Activated CD4-positive, alpha-beta memory T cell treated with anti-CD3 and anti-CD28 coated beads for 36 hours (primary cell): ENCODE results near the gene TMCO6. TPM values are rescaled to one million over a fixed set of nuclear protein-coding genes. Genes with fewer than 3 reads are reported as not detected.
"Not testable (repeated sequence)": the region's sequence is repeated elsewhere in the genome, so short reads cannot be mapped to it uniquely, and the experiment has no call there.

Experiments
- CTCF ChIA-PET: fragments of 350-600 bp; sonication (Branson Sonifier 250); formaldehyde crosslinking; loops from one replicate; lab custom pipeline; 2021; ENCODE audit warnings: antibody characterized with exemption, inconsistent platforms; lab: Charles Lee
- POLR2A ChIA-PET: fragments of 350-600 bp; sonication (Branson Sonifier 250); formaldehyde crosslinking; loops from one replicate; lab custom pipeline; 2021; ENCODE audit warnings: antibody characterized with exemption; lab: Charles Lee
- DNase-seq: peaks from one replicate; pipeline ENCODE4 v3.0.0-alpha.2; 2020
- H3K27ac Mint-ChIP-seq: one replicate; pipeline ENCODE4 v1.8.0; 2021; ENCODE audit warnings: mixed read lengths
- H3K27me3 Mint-ChIP-seq: one replicate; pipeline ENCODE4 v1.8.0; 2021; ENCODE audit warnings: mixed read lengths
- H3K36me3 Mint-ChIP-seq: one replicate; pipeline ENCODE4 v1.8.0; 2021; ENCODE audit warnings: mixed read lengths
- H3K4me1 Mint-ChIP-seq: one replicate; pipeline ENCODE4 v1.8.0; 2021; ENCODE audit warnings: low read depth, mixed read lengths
- H3K4me3 Mint-ChIP-seq: one replicate; pipeline ENCODE4 v1.8.0; 2021; ENCODE audit warnings: mild to moderate bottlenecking, mixed read lengths
- H3K9me3 Mint-ChIP-seq: one replicate; pipeline ENCODE4 v1.8.0; 2021; ENCODE audit warnings: mixed read lengths
- intact Hi-C: fragments of 100-400 bp; cut with micrococcal nuclease; formaldehyde crosslinking; loops from one replicate; pipeline ENCODE4 v1.15.1; 2023
- total RNA-seq, 2 experiments: library from RNA; stranded (reverse); gene quantifications; one replicate each; pipeline ENCODE4 v1.2.3, GENCODE V29; 2021

The TMCO6 gene
- total RNA-seq, 2 experiments from 2014 or later, result 33.7 to 33.8 TPM

GRCh38 chr5:140605879-140606278, 33.4 kb upstream of the TMCO6 start:
- Mint-ChIP-seq H3K36me3 (no peaks in the 10 kb centered on the region), H3K27ac (no peak overlapping the region), H3K4me3 (no peak overlapping the region), H3K9me3 (no peaks in the 10 kb centered on the region), H3K27me3 (no peaks in the 10 kb centered on the region), H3K4me1 (no peaks in the 10 kb centered on the region)
- ChIA-PET POLR2A (no interaction called here), CTCF (no interaction called here)
- intact Hi-C loops, result no loop called here
- no peak for DNase-seq

DNA sequence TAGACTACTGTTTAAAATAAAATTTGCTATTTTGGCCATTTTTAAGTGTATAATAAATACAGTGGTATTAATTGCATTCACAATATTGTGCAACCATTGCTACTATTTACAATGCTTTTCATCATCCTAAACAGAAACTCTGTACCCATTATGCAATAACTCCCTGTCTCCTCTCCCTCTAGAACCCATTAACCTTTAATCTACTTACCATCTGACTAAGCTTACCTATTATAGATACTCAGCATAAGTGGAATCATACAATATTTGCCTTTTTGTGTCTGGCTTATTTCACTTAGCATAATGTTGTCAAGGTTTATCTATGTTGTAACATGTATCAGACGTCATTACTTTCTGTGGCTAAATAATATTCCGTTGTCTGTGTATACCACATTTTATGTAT, 32.2 kb upstream of the TMCO6 start:
- no peak overlapping the region for H3K27ac Mint-ChIP-seq
- H3K27me3 Mint-ChIP-seq, result no peaks in the 10 kb centered on the region
- no peak overlapping the region for H3K4me3 Mint-ChIP-seq
- no peak for DNase-seq
- peaks cover 4% of the 10 kb centered on the region for H3K4me1 Mint-ChIP-seq
- ChIA-PET POLR2A (no interaction called here), CTCF (interaction anchor here (1.0 to 1.7 kb wide), 3 partner anchors 28 to 244 kb away, joined by 3 to 4 read pairs (median 3); no protein-coding TSS in a partner anchor)
- H3K36me3 Mint-ChIP-seq, result no peaks in the 10 kb centered on the region
- intact Hi-C loops, result no loop called here
- no peaks in the 10 kb centered on the region for H3K9me3 Mint-ChIP-seq

- H3K36me3 Mint-ChIP-seq, result no peaks in the 10 kb centered on the region
- H3K4me1 Mint-ChIP-seq, result peaks cover 9% of the 10 kb centered on the region
- H3K27ac Mint-ChIP-seq, result no peak overlapping the region
- no peak overlapping the region for H3K4me3 Mint-ChIP-seq
- ChIA-PET CTCF (no interaction called here), POLR2A (no interaction called here)
- no peaks in the 10 kb centered on the region for H3K9me3 Mint-ChIP-seq
- H3K27me3 Mint-ChIP-seq, result peaks cover 6% of the 10 kb centered on the region
- no peak for DNase-seq
- intact Hi-C loops, result no loop called here
Measured at GRCh38 chr5:140608722-140609121, 30.5 kb upstream of the TMCO6 start.

DNA sequence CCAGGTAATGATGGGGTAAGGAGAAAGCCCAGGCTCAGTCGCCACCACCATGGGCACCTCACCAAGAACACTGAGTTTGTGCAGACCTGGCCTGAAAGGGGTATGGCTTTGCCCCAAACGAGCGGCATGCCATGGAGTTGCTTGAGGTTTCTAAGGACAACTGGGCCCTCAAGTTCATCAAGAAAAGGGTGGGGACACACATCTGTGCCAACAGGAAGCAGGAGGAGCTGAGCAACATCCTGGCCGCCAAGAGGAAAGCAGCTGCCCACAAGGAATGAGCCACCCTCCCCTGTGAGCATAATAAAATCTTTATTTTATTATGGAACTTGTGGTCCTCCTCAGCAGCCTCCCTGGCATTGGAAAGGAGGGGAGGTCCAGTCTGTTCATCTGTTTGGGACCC, 30.1 kb upstream of the TMCO6 start:
- Mint-ChIP-seq H3K27ac (no peak overlapping the region), H3K9me3 (no peaks in the 10 kb centered on the region), H3K4me3 (no peak overlapping the region), H3K36me3 (no peaks in the 10 kb centered on the region), H3K4me1 (peaks cover 9% of the 10 kb centered on the region), H3K27me3 (peaks cover 6% of the 10 kb centered on the region)
- ChIA-PET CTCF (interaction anchor here (0.6 to 0.7 kb wide), 2 partner anchors 93 to 131 kb away, joined by 3 to 4 read pairs; no protein-coding TSS in a partner anchor), POLR2A (no interaction called here)
- DNase-seq, result no peak
- intact Hi-C loops, result no loop called here

- Mint-ChIP-seq H3K4me1 (peaks cover 9% of the 10 kb centered on the region), H3K27me3 (peaks cover 6% of the 10 kb centered on the region), H3K27ac (no peak overlapping the region), H3K36me3 (no peaks in the 10 kb centered on the region), H3K4me3 (no peak overlapping the region), H3K9me3 (no peaks in the 10 kb centered on the region)
- ChIA-PET CTCF (no interaction called here), POLR2A (no interaction called here)
- intact Hi-C loops, result no loop called here
- no peak for DNase-seq
Measured at GRCh38 chr5:140611020-140611521, 28.2 kb upstream of the TMCO6 start.

DNA sequence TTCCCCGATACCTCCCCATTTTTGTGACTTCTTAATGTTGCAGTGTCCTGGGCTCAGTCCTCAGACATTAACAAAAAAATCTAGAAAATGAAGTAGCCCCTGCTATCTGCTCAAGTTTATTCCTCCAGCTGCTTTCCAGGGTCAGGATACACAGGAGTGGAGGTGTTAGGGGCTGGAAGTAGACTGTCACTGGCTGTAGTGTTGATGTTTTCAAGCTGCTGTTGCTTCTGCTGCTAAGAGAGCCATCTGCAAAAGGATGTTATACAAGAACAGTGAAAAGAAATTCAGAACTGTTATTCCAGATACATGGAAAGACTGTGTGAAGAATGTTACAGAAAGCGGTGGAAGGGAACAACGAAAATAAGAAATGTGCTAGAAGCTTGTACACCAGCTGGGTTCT, 16.9 kb upstream of the TMCO6 start:
- Mint-ChIP-seq H3K36me3 (no peaks in the 10 kb centered on the region), H3K4me3 (no peak overlapping the region), H3K27ac (no peak overlapping the region), H3K9me3 (no peaks in the 10 kb centered on the region), H3K27me3 (peaks cover 7% of the 10 kb centered on the region), H3K4me1 (no peaks in the 10 kb centered on the region)
- DNase-seq, result no peak
- intact Hi-C loops, result no loop called here
- POLR2A ChIA-PET, result no interaction called here
- CTCF ChIA-PET, result interaction anchor here (0.5 to 1.3 kb wide), 2 partner anchors 8 to 10 kb away, joined by 3 read pairs; no protein-coding TSS in a partner anchor

DNA sequence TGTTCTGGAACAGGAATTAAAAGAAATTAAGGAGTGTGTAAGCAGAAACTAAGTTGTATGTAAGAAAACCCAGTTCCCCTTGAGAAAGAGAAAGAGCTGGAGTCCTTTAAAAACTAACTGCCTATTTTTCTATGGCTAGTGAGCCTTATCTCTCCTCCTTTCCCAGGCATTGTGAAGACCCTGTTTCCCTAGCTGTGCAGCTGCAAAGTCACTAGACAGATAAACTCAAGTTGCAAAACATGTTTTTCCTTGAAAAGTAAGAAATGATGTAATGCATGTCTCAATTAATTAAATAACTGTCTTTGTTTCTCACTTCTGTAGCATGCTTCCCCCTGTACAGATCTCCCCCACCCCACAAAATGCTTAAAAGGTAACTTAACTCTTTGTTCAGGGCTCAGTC, 16.2 kb upstream of the TMCO6 start:
- intact Hi-C loops, H3K27me3 Mint-ChIP-seq, H3K4me1 Mint-ChIP-seq, H3K9me3 Mint-ChIP-seq, H3K4me3 Mint-ChIP-seq, POLR2A ChIA-PET, DNase-seq, H3K27ac Mint-ChIP-seq, H3K36me3 Mint-ChIP-seq: not testable (repeated sequence)
- CTCF ChIA-PET, result interaction anchor here (1.3 kb wide), 1 partner anchor 10 kb away, joined by 3 read pairs; no protein-coding TSS in a partner anchor

GRCh38 chr5:140624886-140625285, 14.4 kb upstream of the TMCO6 start:
- H3K27ac Mint-ChIP-seq, H3K27me3 Mint-ChIP-seq, H3K4me3 Mint-ChIP-seq, CTCF ChIA-PET, H3K4me1 Mint-ChIP-seq, H3K36me3 Mint-ChIP-seq, POLR2A ChIA-PET, DNase-seq, H3K9me3 Mint-ChIP-seq, intact Hi-C loops: not testable (repeated sequence)

DNA sequence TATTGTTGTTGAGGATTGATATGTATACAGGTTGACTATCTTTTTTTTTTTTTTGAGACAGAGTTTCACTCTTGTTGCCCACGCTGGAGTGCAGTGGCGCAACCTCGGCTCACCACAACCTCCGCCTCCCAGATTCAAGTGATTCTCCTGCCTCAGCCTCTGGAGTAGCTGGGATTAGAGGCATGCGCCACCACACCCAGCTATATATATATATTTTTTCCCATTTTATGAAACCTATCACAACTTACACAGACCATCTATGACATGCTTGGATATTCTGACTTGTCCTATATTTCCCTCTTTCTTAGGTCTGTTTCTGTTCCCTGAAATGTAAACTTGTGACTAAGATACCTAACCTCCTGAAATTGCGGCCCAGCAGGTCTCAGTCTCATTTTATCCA, 11.3 kb upstream of the TMCO6 start:
- intact Hi-C loops, result no loop called here
- POLR2A ChIA-PET, result no interaction called here
- Mint-ChIP-seq H3K27me3 (peaks cover 2% of the 10 kb centered on the region), H3K36me3 (no peaks in the 10 kb centered on the region), H3K4me1 (peaks cover 5% of the 10 kb centered on the region), H3K27ac (no peak overlapping the region), H3K4me3 (no peak overlapping the region), H3K9me3 (peaks cover 4% of the 10 kb centered on the region)
- no peak for DNase-seq
- CTCF ChIA-PET, result interaction anchor here (0.7 kb wide), 1 partner anchor 1979 kb away, joined by 3 read pairs; no protein-coding TSS in a partner anchor

DNA sequence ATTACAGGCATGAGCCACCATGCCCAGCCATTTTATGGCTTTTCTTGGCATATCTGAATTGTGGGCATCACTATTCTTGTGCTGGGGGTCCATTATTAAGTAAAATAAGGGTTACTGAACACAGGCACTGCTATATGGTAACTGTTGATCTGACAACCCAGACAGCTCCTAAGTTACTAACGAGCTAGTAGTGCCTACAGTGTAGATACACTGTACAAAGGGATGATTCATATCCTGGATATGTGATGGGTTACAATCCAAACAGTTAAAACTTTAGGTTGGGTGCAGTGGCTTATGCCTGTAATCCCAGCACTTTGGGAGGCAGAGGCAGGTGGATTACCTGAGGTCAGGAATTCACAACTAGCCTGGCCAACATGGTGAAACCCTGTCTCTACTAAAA, 10.5 kb upstream of the TMCO6 start:
- POLR2A ChIA-PET, result no interaction called here
- H3K27ac Mint-ChIP-seq, result no peak overlapping the region
- intact Hi-C loops, result no loop called here
- peaks cover 4% of the 10 kb centered on the region for H3K9me3 Mint-ChIP-seq
- no peak overlapping the region for H3K4me3 Mint-ChIP-seq
- peaks cover 10% of the 10 kb centered on the region for H3K4me1 Mint-ChIP-seq
- H3K27me3 Mint-ChIP-seq, result peaks cover 2% of the 10 kb centered on the region
- CTCF ChIA-PET, result interaction anchor here (1.2 kb wide), 1 partner anchor 53 kb away, joined by 4 read pairs; no protein-coding TSS in a partner anchor
- no peaks in the 10 kb centered on the region for H3K36me3 Mint-ChIP-seq
- DNase-seq, result no peak

DNA sequence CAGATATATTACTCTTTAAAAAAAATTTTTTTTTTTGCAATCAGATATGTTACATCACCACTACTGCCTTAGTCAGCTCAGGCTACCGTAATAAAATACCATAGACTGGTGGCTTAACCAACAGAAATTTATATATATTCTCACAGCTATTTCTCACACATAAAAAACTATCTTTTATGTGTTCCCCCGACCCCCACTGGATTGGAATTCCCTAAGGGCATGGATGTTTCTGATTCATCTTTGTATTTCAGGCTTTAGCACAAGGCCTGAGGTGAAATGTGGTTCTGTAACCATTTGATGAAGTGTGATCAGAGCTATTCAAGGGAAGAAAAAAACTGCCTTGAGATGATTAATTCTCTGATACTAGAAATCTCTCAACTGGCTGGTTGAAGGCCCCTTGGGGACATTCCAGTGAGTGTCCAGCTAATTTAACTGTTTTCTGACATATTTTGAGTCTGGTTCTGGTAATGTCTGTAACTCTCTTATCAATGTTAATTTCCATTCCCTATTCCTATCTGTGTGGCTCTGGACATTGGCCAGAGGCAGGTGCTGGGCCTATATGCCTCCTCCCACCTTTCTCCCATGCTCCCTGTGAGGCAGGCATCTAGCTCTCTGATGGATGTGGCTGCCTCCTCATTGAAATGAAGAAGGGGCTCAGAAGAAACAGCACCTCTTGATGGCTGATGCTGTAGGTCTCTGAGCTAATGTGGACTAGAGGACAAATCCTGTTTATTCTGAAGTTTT, 8.8 kb upstream of the TMCO6 start:
- intact Hi-C loops, result no loop called here
- H3K9me3 Mint-ChIP-seq, result peaks cover 4% of the 10 kb centered on the region
- peaks cover 22% of the 10 kb centered on the region for H3K4me1 Mint-ChIP-seq
- H3K27ac Mint-ChIP-seq, result no peak overlapping the region
- CTCF ChIA-PET, result interaction anchor here (0.7 kb wide), 1 partner anchor 661 kb away, joined by 3 read pairs; no protein-coding TSS in a partner anchor
- POLR2A ChIA-PET, result interaction anchor here (0.9 kb wide), 1 partner anchor 13 kb away, joined by 3 read pairs; no protein-coding TSS in a partner anchor
- no peaks in the 10 kb centered on the region for H3K36me3 Mint-ChIP-seq
- H3K4me3 Mint-ChIP-seq, result no peak overlapping the region
- no peak for DNase-seq
- peaks cover 2% of the 10 kb centered on the region for H3K27me3 Mint-ChIP-seq

GRCh38 chr5:140631036-140631417, 8.2 kb upstream of the TMCO6 start:
- no peaks in the 10 kb centered on the region for H3K36me3 Mint-ChIP-seq
- ChIA-PET POLR2A (no interaction called here), CTCF (no interaction called here)
- intact Hi-C loops, result no loop called here
- H3K27me3 Mint-ChIP-seq, result peaks cover 2% of the 10 kb centered on the region
- no peak for DNase-seq
- peaks cover 24% of the 10 kb centered on the region for H3K4me1 Mint-ChIP-seq
- H3K9me3 Mint-ChIP-seq, result peaks cover 4% of the 10 kb centered on the region
- no peak overlapping the region for H3K27ac Mint-ChIP-seq
- H3K4me3 Mint-ChIP-seq, result no peak overlapping the region
